SK-N-MC (cell line): ENCODE measurements around the gene ADAMTS17.

Experiments used
- EZH2 ChIP-seq: fragments of 200-600 bp; sonication (generic); IDR thresholded peaks from one replicate; pipeline ENCODE4 v1.6.1; 2017; ENCODE audit warnings: antibody characterized with exemption
- FOXP2 ChIP-seq: optimal IDR thresholded peaks from 2 replicates; pipeline ENCODE3; 2011; ENCODE audit warnings: mild to moderate bottlenecking, moderate library complexity; ENCODE audit not compliant: insufficient read depth; ENCODE audit errors: extremely low read length, control extremely low read depth
- POLR2AphosphoS5 ChIP-seq: IDR thresholded peaks from 2 replicates; pipeline ENCODE4 v1.6.1; 2012; ENCODE audit warnings: mild to moderate bottlenecking, low read depth, low read length, borderline replicate concordance

DNA sequence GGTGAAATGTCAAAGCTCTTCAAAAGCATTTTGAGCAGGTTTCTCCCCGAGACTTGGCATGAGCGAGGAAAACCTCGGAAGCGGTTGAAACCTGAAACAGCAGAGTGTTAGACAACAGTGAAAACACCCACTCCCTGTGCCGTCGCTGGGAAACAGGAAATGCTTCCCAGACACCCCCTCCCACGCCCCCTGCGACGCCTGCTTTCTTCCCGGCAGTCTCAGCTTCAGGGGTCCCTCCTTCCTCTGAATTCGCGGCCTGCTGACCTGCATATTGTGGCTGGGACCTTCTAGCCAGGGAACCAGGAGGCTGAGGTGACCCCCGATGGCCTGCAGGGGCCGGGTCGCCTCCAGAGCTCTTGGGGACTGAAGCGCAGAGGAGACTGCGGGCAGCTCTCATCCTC, 357.9 kb downstream of the ADAMTS17 start:
- TF ChIP-seq POLR2AphosphoS5: no peak
- no peak for TF ChIP-seq EZH2
- TF ChIP-seq FOXP2: no peak
